Kidney tubule cell (primary cell): ENCODE measurements around the gene EML1.

Experiments used
- DNase-seq: peaks from one replicate; pipeline ENCODE4 v3.0.0-alpha.2; 2018; ENCODE audit warnings: low spot score

Gene EML1

DNA sequence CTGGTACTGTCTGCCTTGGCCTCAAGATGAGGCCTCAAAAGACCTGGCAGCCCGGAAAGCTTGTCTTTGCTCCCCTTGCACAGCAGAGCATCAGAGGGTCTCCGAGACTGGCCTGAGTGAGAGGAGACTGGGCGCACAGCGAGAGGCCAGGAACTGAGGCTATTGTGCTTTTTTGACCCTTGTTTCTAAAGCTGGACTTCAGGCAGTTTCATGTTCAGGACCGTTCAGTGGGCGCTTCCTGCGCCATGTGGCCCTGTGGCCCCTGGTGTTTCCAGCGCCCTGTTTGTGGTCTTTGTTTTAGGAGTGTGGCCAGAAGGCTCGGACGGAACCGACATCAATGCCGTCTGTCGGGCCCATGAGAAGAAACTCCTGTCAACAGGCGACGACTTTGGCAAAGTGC lies 145.7 kb downstream of the EML1 start:
- no peak for DNase-seq

- no peak for DNase-seq
Observed at GRCh38 chr14:99939421-99939820, 146.2 kb downstream of the EML1 start.

DNA sequence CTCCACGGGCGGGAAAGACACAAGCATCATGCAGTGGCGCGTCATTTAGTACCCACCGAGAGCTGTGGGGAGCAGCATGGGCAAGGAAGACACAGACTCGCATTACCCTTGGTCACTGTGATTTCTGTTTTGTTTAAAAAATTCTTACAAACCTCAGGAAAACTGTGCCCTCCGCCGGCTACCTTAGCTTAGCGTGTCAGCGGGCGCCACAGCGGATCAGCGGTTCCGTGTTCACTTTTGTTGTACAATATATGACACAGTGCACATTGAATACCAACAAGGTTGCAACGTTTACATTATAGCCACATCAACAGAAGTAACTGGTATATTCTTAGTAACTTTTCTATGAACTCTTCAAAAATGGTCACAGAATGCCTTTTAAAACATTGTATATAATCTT lies 146.9 kb downstream of the EML1 start:
- no peak for DNase-seq

DNA sequence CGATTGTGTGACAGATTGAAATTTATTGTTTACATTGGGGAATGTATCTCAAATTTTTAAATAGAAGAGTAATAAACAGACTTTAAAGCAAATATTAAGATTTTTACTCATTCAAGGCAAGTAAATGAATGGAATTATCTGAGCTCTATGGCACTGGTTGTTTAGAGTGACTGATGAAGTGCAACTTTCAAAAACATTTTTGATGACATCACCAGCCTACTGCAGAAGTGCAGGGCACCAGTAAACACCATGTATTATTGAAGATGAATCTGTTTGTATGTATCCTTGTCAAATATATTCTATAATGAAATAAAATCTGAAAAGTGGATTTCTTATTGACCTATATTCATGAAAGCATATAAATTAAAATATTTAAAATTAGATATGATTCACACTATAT lies 148.0 kb downstream of the EML1 start:
- no peak for DNase-seq

GRCh38 chr14:99943620-99944019 lies 150.4 kb downstream of the EML1 start:
- DNase-seq, result no peak

- DNase-seq, result no peak
Observed at GRCh38 chr14:99944241-99944651, 151.0 kb downstream of the EML1 start.

DNA sequence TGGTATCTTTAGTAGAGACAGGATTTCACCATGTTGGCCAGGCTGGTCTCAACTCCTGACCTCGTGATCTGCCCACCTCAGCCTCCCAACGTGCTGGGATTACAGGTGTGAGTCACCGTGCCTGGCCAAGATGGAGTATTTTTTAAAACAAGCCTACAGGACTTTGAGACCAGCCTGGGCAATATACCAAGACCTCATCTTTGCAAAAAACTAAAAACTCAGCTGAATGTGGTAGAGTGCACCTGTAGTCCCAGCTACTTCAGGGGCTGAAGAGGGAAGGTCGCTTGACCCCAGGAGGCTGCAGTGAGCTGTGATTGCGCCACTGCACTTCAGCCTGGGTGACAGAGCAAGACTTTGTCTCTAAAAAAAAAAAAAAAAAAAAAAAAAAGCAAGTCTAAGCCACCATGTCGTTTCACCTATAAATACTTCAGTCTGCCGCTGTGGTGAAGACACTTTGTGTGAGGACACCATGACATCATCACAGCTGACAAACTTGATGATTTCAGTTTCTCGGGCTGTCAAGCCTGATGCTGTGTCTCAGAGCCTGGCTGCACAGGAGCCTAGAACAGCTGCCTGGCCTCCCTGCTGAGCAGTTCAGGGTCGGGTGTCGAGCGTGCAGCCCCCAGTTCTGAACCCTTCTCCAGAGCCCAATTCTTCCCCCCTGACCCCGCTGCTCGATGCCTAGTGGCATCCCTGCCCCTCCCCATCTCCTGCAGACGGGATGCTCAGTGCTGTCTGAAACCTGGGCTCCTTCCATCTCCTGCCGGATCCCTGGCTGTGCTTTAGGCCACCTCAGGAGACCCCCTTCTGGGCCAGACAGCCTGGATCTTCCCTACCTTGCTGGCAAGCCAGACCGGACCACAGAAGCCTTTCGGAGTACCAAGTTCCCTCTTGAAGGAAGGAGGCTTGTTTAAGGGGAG lies 152.8 kb downstream of the EML1 start:
- peak; percentile 46 for DNase-seq

- DNase-seq, result peak; percentile 18
Observed at GRCh38 chr14:99946652-99947489, 153.7 kb downstream of the EML1 start.

GRCh38 chr14:99947695-99948094 lies 154.5 kb downstream of the EML1 start:
- no peak for DNase-seq

GRCh38 chr14:99949011-99949732 lies 156.0 kb downstream of the EML1 start:
- DNase-seq, result peak; percentile 32

GRCh38 chr14:99950181-99950580 lies 157.0 kb downstream of the EML1 start:
- DNase-seq, result no peak

GRCh38 chr14:99951085-99951484 lies 157.9 kb downstream of the EML1 start:
- no peak for DNase-seq

GRCh38 chr14:99952039-99952438 lies 158.8 kb downstream of the EML1 start:
- no peak for DNase-seq

DNA sequence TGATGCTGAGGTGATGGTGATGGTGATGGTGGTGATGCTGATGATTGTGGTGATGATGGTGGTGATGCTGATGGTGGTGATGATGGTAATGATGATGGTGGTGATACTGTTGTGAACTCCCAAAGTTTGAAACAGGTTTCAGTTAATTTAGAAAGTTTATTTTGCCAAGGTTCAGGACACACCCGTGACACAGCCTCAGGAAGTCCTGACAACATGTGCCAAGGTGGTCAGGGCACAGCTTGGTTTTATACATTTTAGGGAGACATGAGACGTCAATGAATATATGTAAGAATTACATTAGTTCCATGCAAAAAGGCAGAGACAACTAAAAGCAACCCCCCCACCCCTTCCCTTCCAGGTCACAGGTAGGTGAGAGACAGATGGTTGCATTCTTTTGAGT lies 159.2 kb downstream of the EML1 start:
- DNase-seq, result no peak

- DNase-seq, result no peak
Observed at GRCh38 chr14:99955826-99956455, 162.7 kb downstream of the EML1 start.

GRCh38 chr14:99958380-99958779 lies 165.2 kb downstream of the EML1 start:
- DNase-seq, result no peak

- no peak for DNase-seq
Observed at GRCh38 chr14:99961826-99962518, 168.8 kb downstream of the EML1 start.

DNA sequence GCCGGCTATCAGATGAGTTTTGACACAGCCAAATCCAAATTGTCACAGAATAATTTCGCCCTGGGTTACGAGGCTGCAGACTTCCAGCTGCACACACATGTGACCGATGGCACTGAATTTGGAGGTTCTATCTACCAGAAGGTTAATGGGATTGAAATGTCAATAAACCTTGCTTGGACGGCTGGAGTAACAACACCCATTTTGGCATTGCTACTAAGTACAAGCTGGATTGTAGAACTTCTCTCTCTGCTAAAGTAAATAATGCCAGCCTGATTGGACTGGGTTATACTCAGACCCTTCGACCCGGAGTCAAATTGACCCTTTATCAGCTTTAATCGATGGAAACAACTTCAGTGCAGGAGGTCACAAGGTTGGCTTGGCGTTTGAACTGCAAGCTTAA lies 171.8 kb downstream of the EML1 start:
- DNase-seq, result no peak

- DNase-seq, result no peak
Observed at GRCh38 chr14:99966037-99966835, 173.0 kb downstream of the EML1 start.

DNA sequence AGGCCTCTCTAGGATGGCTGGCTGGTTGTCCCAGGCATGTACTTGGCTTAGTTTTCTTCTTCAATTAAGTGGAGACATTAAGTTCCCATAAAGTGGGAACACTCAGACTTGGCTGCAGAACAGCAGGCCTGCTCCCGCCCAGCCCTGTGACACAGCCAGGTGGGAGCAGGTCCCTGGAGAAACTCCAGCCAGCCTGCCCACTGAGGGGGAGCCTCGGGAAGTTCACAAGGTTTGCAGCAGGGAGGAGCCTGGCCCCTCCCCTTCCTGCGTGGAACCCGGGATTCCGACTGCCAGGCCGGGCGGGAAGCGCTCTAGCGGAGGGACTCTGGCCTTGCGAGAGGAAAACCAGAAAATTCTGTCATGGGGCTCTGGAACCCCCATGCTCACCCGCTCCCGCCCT lies 173.7 kb downstream of the EML1 start:
- DNase-seq, result no peak
